ENCODE results near the gene CBX5. TPM values are rescaled to one million over a fixed set of nuclear protein-coding genes. Genes with fewer than 3 reads are reported as not detected.

Gene CBX5
- total and polyA plus RNA-seq, 9 of the 15 experiments (the other 6 are each of a cell fraction or from before 2014, with no cell fraction given), result 32.6 to 102 (median 59.2) TPM

- TF ChIP-seq ARID3A (IDR thresholded peaks at IDR 0.05; ENCODE audit: borderline replicate concordance, low read depth, low read length) (0 out of 2 replicates have a peak, but pooled peaks have one; percentile 34), MAFK (IDR thresholded peaks at IDR 0.05; ENCODE audit: low read length) (peak; percentile 49), GATAD2B (IDR thresholded peaks at IDR 0.05; ENCODE audit: borderline replicate concordance) (no peak), TRIM28 (IDR thresholded peaks at IDR 0.05) (0 out of 2 replicates have a peak, but pooled peaks have one; percentile 42), POLR2H (tag; IDR thresholded peaks at IDR 0.05; ENCODE audit: low read depth) (peak; percentile 87), GTF2E2 (tag; IDR thresholded peaks at IDR 0.05) (peak; percentile 89; the same call in 1 of the 2 replicates), SLC30A9 (CRISPR knock-in tag; IDR thresholded peaks at IDR 0.05) (no peak), SMAD1 (IDR thresholded peaks at IDR 0.05; ENCODE audit: low read depth, low read length, partially characterized antibody) (peak; percentile 85), SIRT6 (IDR thresholded peaks at IDR 0.05; ENCODE audit: low read depth, low read length) (no peak)
Observed at GRCh38 chr12:54324617-54325441, 44.9 kb upstream of the CBX5 start, which contains the start of gene COPZ1 (continued).
